ENCODE data around the gene ZDHHC9. TPM values are rescaled to one million over a fixed set of nuclear protein-coding genes. Genes with fewer than 3 reads are reported as not detected.

The ZDHHC9 gene
- total RNA-seq, 1 experiment from 2014 or later = 60.8 TPM

GRCh38 chrX:129791961-129792570 lies 51.6 kb downstream of the ZDHHC9 start:
- DNase-seq = no peak
- Mint-ChIP-seq H3K36me3 (ENCODE audit: insufficient read depth, unreplicated experiment) (no peaks in the 10 kb centered on the region), H3K27me3 (ENCODE audit: unreplicated experiment) (no peaks in the 10 kb centered on the region), H3K4me3 (ENCODE audit: low read depth, unreplicated experiment) (no peak overlapping the region), H3K27ac (ENCODE audit: unreplicated experiment) (no peak overlapping the region), H3K9me3 (ENCODE audit: low read depth, unreplicated experiment) (no peaks in the 10 kb centered on the region), H3K4me1 (ENCODE audit: low read depth, unreplicated experiment) (no peaks in the 10 kb centered on the region)
- intact Hi-C loops (cut with micrococcal nuclease; ENCODE audit: unreplicated experiment) = no loop called here
- CTCF ChIA-PET = no interaction called here
- no peak for TF ChIP-seq CTCF (IDR thresholded peaks at IDR 0.05; ENCODE audit: unreplicated experiment)
- no TSS peak for BruUV-seq (replicated peaks)

DNA sequence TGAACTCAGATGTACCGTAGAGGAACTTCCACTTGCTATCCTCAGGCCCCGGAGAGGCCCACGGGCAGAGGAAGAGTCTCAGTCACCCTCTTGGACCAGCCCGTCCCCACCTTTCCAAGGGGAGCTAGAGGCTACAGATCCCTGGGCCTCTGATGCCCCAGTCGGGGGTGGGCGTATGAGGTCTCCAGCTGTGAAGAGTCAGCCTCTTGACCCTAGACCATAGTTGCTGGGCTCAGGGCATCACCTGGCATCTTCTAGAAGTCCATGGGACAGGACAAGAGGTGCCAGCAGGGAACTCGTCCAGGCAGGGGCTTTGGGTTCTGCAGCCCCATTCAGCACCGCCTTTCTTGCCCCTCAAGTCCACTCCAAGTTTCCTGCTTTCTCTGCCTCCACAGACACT lies 52.4 kb downstream of the ZDHHC9 start:
- Mint-ChIP-seq H3K4me3 (ENCODE audit: low read depth, unreplicated experiment) (no peak overlapping the region), H3K27me3 (ENCODE audit: unreplicated experiment) (no peaks in the 10 kb centered on the region), H3K36me3 (ENCODE audit: insufficient read depth, unreplicated experiment) (no peaks in the 10 kb centered on the region), H3K27ac (ENCODE audit: unreplicated experiment) (no peak overlapping the region), H3K4me1 (ENCODE audit: low read depth, unreplicated experiment) (no peaks in the 10 kb centered on the region), H3K9me3 (ENCODE audit: low read depth, unreplicated experiment) (no peaks in the 10 kb centered on the region)
- intact Hi-C loops (cut with micrococcal nuclease; ENCODE audit: unreplicated experiment) = no loop called here
- CTCF ChIA-PET = no interaction called here
- TF ChIP-seq CTCF (IDR thresholded peaks at IDR 0.05; ENCODE audit: unreplicated experiment) = no peak
- BruUV-seq (replicated peaks) = no TSS peak
- DNase-seq = no peak

GRCh38 chrX:129790808-129791207 lies 52.9 kb downstream of the ZDHHC9 start:
- no peaks in the 10 kb centered on the region for H3K9me3 Mint-ChIP-seq (ENCODE audit: low read depth, unreplicated experiment)
- H3K27ac Mint-ChIP-seq (ENCODE audit: unreplicated experiment) = no peak overlapping the region
- no peaks in the 10 kb centered on the region for H3K36me3 Mint-ChIP-seq (ENCODE audit: insufficient read depth, unreplicated experiment)
- H3K27me3 Mint-ChIP-seq (ENCODE audit: unreplicated experiment) = no peaks in the 10 kb centered on the region
- intact Hi-C loops (cut with micrococcal nuclease; ENCODE audit: unreplicated experiment) = no loop called here
- DNase-seq = no peak
- CTCF ChIA-PET = no interaction called here
- no peak overlapping the region for H3K4me3 Mint-ChIP-seq (ENCODE audit: low read depth, unreplicated experiment)
- BruUV-seq (replicated peaks) = no TSS peak
- no peak for TF ChIP-seq CTCF (IDR thresholded peaks at IDR 0.05; ENCODE audit: unreplicated experiment)
- no peaks in the 10 kb centered on the region for H3K4me1 Mint-ChIP-seq (ENCODE audit: low read depth, unreplicated experiment)

- Mint-ChIP-seq H3K36me3 (ENCODE audit: insufficient read depth, unreplicated experiment) (no peaks in the 10 kb centered on the region), H3K27ac (ENCODE audit: unreplicated experiment) (no peak overlapping the region), H3K4me3 (ENCODE audit: low read depth, unreplicated experiment) (no peak overlapping the region), H3K9me3 (ENCODE audit: low read depth, unreplicated experiment) (no peaks in the 10 kb centered on the region), H3K27me3 (ENCODE audit: unreplicated experiment) (no peaks in the 10 kb centered on the region), H3K4me1 (ENCODE audit: low read depth, unreplicated experiment) (no peaks in the 10 kb centered on the region)
- DNase-seq = no peak
- intact Hi-C loops (cut with micrococcal nuclease; ENCODE audit: unreplicated experiment) = no loop called here
- CTCF ChIA-PET = interaction anchor here (0.5 kb wide), 1 partner anchor 287 kb away, joined by 4 read pairs; no protein-coding TSS in a partner anchor
- BruUV-seq (replicated peaks) = no TSS peak
- TF ChIP-seq CTCF (IDR thresholded peaks at IDR 0.05; ENCODE audit: unreplicated experiment) = no peak
Measured at GRCh38 chrX:129790146-129790545, 53.5 kb downstream of the ZDHHC9 start.

Data from Calu3 (cell line).